Stimulated activated CD4-positive, alpha-beta T cell treated with anti-CD3 and anti-CD28 coated beads, Interleukin-2, amount 100 ng/mL, for 4 hours (primary cell): ENCODE results near the gene FJX1.

ENCODE experiments used
- DNase-seq: peaks from one replicate; pipeline ENCODE4 v3.0.0-alpha.2; 2020; ENCODE audit warnings: low read depth

The FJX1 gene

GRCh38 chr11:35608502-35608901, 9.8 kb upstream of the FJX1 start:
- no peak for DNase-seq

- DNase-seq: no peak
These were observed 8.6 kb upstream of the FJX1 start for GRCh38 chr11:35609656-35610055.

GRCh38 chr11:35610631-35611030, 7.6 kb upstream of the FJX1 start:
- no peak for DNase-seq

GRCh38 chr11:35611741-35612140, 6.5 kb upstream of the FJX1 start:
- no peak for DNase-seq

GRCh38 chr11:35614939-35615569, 3.2 kb upstream of the FJX1 start:
- DNase-seq: no peak

GRCh38 chr11:35615921-35616900, 2.0 kb upstream of the FJX1 start:
- DNase-seq: no peak

- DNase-seq: no peak
These were observed 959 bp upstream of the FJX1 start for GRCh38 chr11:35617316-35617686.

- peak; percentile 16 for DNase-seq
These were observed 346 bp downstream of the FJX1 start for GRCh38 chr11:35618497-35619115.

GRCh38 chr11:35619116-35619854, 1.0 kb downstream of the FJX1 start:
- DNase-seq: peak; percentile 9

GRCh38 chr11:35619855-35620640, 1.8 kb downstream of the FJX1 start:
- no peak for DNase-seq

GRCh38 chr11:35620795-35621194, 2.5 kb downstream of the FJX1 start:
- DNase-seq: no peak

GRCh38 chr11:35621620-35622019, 3.4 kb downstream of the FJX1 start:
- DNase-seq: no peak

- DNase-seq: no peak
These were observed 3.8 kb downstream of the FJX1 start for GRCh38 chr11:35622070-35622469.

GRCh38 chr11:35623621-35624168, 5.4 kb downstream of the FJX1 start:
- DNase-seq: no peak

GRCh38 chr11:35624316-35624715, 6.1 kb downstream of the FJX1 start:
- DNase-seq: no peak

- no peak for DNase-seq
These were observed 6.5 kb downstream of the FJX1 start for GRCh38 chr11:35624781-35625180.

GRCh38 chr11:35626501-35626900, 8.2 kb downstream of the FJX1 start:
- no peak for DNase-seq

- no peak for DNase-seq
These were observed 11.3 kb downstream of the FJX1 start for GRCh38 chr11:35629511-35629910.

GRCh38 chr11:35629914-35630313, 11.7 kb downstream of the FJX1 start:
- DNase-seq: no peak

- no peak for DNase-seq
These were observed 13.6 kb downstream of the FJX1 start for GRCh38 chr11:35631891-35632290.

GRCh38 chr11:35632301-35632700, 14.0 kb downstream of the FJX1 start:
- no peak for DNase-seq
